GM21737 (cell line): ENCODE results near the gene AP1AR.
"Not testable (repeated sequence)": the region's sequence is repeated elsewhere in the genome, so short reads cannot be mapped to it uniquely, and the experiment has no call there.

ENCODE experiments used
- ATAC-seq: cut with Tn5 transposase; IDR thresholded peaks from one replicate; pipeline ENCODE4 v1.9.1; 2021; ENCODE audit warnings: mild to moderate bottlenecking, moderate library complexity; ENCODE audit not compliant: unreplicated experiment

The AP1AR gene

DNA sequence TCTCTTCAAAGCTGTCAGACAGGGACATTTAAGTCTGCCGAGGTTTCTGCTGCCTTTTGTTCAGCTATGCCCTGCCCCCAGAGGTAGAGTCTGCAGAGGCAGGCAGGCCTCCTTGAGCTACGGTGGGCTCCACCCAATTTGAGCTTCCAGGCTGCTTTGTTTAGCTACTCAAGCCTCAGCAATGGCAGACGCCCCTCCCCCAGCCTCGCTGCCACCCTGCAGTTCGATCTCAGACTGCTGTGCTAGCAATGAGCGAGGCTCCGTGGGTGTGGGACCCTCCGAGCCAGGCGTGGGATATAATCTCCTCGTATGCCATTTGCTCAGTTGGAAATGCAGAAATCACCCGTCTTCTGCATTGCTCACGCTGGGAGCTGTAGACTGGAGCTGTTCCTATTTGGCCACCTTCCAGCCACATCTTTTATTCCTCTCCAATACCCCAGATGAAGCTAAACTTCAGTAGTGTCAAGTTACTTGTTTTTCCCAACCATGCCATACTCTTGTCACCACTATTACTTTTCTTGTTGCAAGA lies 77.7 kb downstream of the AP1AR start:
- not testable (repeated sequence) for ATAC-seq

DNA sequence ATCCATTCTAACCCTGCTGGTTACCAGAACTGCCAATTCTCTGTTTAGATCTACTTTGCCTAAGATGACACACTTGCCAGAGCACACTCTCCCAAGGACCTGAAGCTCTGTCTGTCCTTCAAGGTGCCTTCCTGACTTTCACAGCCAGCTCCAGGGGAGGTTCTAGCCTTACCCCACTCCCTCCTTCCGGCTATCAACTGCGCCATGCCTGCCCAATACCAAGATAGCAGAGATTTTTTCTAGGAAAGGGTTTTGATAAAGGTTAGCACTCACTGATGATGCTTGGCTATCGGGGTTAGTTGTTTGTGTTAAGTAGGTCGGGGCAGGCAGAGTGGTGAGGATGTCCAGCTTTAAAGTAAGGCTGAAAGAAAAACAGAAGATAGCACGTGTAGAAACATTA lies 79.9 kb downstream of the AP1AR start:
- ATAC-seq = no peak

DNA sequence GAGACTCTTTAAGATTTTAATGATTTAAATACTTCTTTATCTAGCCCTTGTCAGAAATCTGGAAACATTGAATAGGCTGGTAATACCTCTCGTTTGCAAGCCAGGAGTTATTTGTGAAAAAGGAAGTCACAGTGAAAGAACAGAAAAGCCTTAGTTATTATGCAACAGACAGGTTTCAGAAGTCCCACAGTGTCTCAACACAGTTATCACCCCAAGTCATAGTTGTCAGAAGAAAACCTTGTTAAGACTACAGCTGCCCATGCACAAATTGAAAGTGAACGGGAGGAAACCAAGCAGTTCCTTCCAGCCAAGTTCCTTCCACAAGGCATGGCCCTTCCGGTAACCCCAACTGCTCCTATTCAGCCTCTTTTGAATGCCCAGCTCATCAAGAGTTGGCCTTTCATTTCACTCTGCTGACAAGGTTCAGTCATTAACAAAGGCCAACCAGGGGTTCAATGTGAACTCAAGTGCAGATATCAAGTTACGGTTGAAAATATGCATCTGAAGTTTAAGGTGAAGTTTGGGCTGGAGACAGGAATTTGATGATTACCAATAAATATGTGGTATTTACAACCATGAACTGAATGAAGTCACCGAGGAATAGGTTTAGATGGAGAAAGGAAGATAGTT lies 81.1 kb downstream of the AP1AR start:
- ATAC-seq = peak; percentile 97

DNA sequence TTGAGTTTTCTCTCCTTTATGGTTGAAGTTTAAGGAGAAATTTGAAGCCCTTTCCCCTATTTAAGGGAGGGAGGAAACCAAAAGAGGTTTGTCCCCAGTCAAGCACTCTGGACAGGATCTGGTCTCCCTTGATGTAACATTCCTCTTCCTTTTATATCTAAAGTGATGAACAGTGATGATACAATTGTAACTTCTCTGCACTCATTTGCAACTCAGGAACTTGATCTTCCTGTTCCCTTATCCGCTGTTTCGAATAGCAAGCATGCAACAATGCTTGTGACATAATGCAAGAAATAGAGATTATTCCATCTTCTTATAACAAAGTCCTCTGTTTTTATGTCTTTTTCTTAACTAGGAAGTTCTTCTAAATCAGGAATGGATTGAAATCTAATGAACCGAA lies 83.9 kb downstream of the AP1AR start:
- ATAC-seq = no peak

DNA sequence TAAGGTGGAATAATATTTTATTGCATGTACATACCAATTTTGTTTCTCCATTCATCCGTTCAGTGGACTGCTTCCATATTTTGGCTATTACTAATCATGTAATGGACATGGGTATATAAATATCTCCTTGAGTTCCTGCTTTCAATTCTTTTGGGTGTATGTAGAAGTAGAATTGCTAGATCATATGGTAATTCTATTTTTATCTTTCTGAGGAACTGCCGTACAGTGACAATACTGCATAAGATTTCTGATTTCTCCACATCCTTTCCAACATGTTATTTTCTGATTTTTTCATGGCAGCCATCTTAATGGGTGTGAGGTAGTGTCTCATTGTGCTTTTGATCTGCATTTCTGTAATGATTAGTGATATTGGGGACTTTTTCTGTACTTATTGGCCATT lies 84.8 kb downstream of the AP1AR start:
- ATAC-seq = no peak

DNA sequence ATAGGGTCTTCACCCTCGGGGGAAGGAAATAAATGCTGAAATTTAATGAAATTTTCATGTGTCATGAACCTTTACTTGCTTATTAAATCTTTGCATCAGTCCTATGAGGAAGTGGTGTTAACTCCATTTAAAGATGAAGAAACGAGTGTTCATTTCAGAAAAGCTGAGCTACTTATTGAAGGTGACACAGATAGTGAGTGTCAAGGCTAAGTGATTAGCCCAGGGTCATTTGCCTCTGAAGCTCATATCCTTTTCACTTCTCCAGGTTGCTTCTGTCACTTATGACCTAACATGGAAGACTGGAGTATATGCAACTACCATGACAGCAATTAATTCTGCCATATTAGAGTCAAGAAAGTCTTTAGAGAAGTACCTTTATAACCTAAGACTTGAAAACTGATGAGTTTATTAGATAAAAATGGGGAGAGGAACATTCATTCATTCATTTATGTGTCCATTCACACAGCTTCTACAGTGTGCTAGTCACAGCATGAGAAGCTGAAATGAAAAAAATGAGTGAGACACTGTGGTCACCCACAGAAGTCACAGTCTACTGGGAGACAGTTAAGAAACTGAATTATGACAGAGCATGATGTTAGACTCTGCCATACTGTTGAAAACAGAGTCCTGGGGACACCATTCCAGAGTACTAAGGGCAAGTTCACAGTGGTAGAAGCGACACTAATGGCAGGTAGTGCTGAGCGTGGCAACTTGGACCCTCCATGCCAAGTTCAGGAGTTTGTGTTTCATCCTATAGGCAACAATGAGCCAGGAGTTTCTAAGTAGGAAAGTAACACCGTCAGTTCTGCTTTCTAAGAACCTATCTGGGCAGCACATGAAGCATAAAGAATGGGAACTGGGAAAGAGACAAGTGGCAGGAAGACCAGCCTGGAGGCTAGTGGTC lies 86.9 kb downstream of the AP1AR start:
- ATAC-seq = peak; percentile 93
